ENCODE results near the gene MTA2. TPM values are rescaled to one million over a fixed set of nuclear protein-coding genes. Genes with fewer than 3 reads are reported as not detected.
"Not testable (repeated sequence)": the region's sequence is repeated elsewhere in the genome, so short reads cannot be mapped to it uniquely, and the experiment has no call there.

Gene MTA2
- total RNA-seq, 6 experiments from 2014 or later, result 89.6 to 106 (median 95.8) TPM

- Mint-ChIP-seq H3K27ac (no peak overlapping the region; the same call in 1 of the 2 replicates), H3K36me3 (ENCODE audit: low read depth) (peaks cover 44% of the 10 kb centered on the region), H3K9me3 (no peaks in the 10 kb centered on the region), H3K4me1 (ENCODE audit: low read depth) (peaks cover 50% of the 10 kb centered on the region), H3K27me3 (ENCODE audit: insufficient read depth) (no peaks in the 10 kb centered on the region; the same call in 1 of the 2 replicates), H3K4me3 (peak overlapping the region; percentile 34; the same call in 1 of the 2 replicates)
- no peak for DNase-seq
- TF ChIP-seq CTCF (IDR thresholded peaks at IDR 0.05), result no peak
Observed at GRCh38 chr11:62569611-62570010, 32.1 kb downstream of the MTA2 start.

- Mint-ChIP-seq H3K9me3 (no peaks in the 10 kb centered on the region), H3K27ac (peak overlapping the region; percentile 71), H3K27me3 (ENCODE audit: insufficient read depth) (no peaks in the 10 kb centered on the region; the same call in 1 of the 2 replicates), H3K36me3 (ENCODE audit: low read depth) (peaks cover 35% of the 10 kb centered on the region), H3K4me3 (no peak overlapping the region), H3K4me1 (ENCODE audit: low read depth) (peaks cover 43% of the 10 kb centered on the region)
- no peak for DNase-seq
- no peak for TF ChIP-seq CTCF (IDR thresholded peaks at IDR 0.05)
Observed at GRCh38 chr11:62567018-62567633, 34.5 kb downstream of the MTA2 start.

GRCh38 chr11:62566247-62566646, 35.4 kb downstream of the MTA2 start:
- Mint-ChIP-seq H3K27me3 (ENCODE audit: insufficient read depth) (no peaks in the 10 kb centered on the region; the same call in 1 of the 2 replicates), H3K4me1 (ENCODE audit: low read depth) (peaks cover 43% of the 10 kb centered on the region), H3K4me3 (no peak overlapping the region), H3K27ac (0 out of 2 replicates have a peak overlapping the region, but pooled peaks have one; percentile 3), H3K9me3 (no peaks in the 10 kb centered on the region), H3K36me3 (ENCODE audit: low read depth) (peaks cover 33% of the 10 kb centered on the region)
- DNase-seq, result no peak
- no peak for TF ChIP-seq CTCF (IDR thresholded peaks at IDR 0.05)

GRCh38 chr11:62565100-62565802, 36.4 kb downstream of the MTA2 start:
- no peak for TF ChIP-seq CTCF (IDR thresholded peaks at IDR 0.05)
- Mint-ChIP-seq H3K4me1 (ENCODE audit: low read depth) (peaks cover 43% of the 10 kb centered on the region), H3K27me3 (ENCODE audit: insufficient read depth) (no peaks in the 10 kb centered on the region), H3K9me3 (no peaks in the 10 kb centered on the region), H3K4me3 (no peak overlapping the region), H3K27ac (peak overlapping the region; percentile 43), H3K36me3 (ENCODE audit: low read depth) (peaks cover 25% of the 10 kb centered on the region)
- no peak for DNase-seq

GRCh38 chr11:62561677-62562230, 39.9 kb downstream of the MTA2 start:
- not testable (repeated sequence) for H3K27me3 Mint-ChIP-seq (ENCODE audit: insufficient read depth); H3K9me3 Mint-ChIP-seq; DNase-seq
- Mint-ChIP-seq H3K27ac (peak overlapping the region; percentile 77), H3K36me3 (ENCODE audit: low read depth) (peaks cover 29% of the 10 kb centered on the region), H3K4me3 (peak overlapping the region; percentile 60), H3K4me1 (ENCODE audit: low read depth) (peaks cover 48% of the 10 kb centered on the region)
